Hepatic stellate cell (primary cell): ENCODE data around the gene MCC.

Experiments
- DNase-seq: peaks from one replicate; pipeline ENCODE4 v3.0.0; 2011; ENCODE audit warnings: low spot score

MCC gene

GRCh38 chr5:113270086-113270485 lies 218.2 kb downstream of the MCC start:
- no peak for DNase-seq

GRCh38 chr5:113269023-113269997 lies 218.9 kb downstream of the MCC start:
- DNase-seq = no peak

GRCh38 chr5:113268232-113268631 lies 220.0 kb downstream of the MCC start:
- DNase-seq = no peak

- DNase-seq = no peak
These were observed 220.8 kb downstream of the MCC start for GRCh38 chr5:113267361-113267900.

GRCh38 chr5:113266913-113267227 lies 221.4 kb downstream of the MCC start:
- DNase-seq = no peak

- DNase-seq = no peak
These were observed 221.9 kb downstream of the MCC start for GRCh38 chr5:113266227-113266912.

DNA sequence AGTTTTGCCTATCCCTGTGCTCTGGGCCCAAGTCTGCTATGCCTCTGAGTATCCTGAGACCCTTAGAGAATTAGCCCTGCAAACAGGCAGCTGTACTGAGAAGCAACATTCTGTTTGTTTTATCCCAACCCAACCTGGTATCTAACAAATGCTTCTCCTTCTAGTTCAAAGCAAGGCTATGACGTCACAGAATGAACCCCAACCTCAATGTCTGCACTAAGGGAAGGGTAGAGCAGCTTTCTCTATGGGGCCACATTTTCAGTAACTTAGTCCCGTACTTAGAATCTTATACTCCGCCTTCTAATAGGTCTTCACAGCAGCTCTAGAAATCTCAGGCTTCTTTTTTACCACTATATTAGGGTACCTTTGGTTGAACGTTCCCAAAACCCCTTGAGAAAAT lies 223.1 kb downstream of the MCC start:
- no peak for DNase-seq

DNA sequence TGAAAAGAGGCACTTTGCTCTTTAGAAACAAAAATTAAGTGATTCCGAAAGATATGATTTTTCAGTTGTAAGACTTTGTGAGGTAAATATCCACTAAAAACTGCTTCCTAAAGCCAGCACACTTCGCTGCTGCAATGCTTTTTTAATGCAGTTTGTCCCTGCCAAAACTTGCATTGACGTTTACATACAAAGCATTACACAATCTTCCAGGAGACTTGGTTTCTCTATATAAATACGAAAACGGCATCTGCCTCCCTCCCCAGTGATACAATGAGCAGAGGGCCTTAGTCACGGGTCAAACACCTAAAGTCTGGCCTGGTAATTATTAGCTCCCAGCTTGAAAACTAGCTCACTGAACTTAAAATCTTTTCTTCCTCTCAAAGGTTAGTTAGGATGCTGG lies 224.2 kb downstream of the MCC start:
- no peak for DNase-seq

GRCh38 chr5:113263545-113263944 lies 224.7 kb downstream of the MCC start:
- no peak for DNase-seq

GRCh38 chr5:113262674-113263073 lies 225.6 kb downstream of the MCC start:
- no peak for DNase-seq

- no peak for DNase-seq
These were observed 229.2 kb downstream of the MCC start for GRCh38 chr5:113259034-113259433.

GRCh38 chr5:113257545-113257944 lies 230.7 kb downstream of the MCC start:
- no peak for DNase-seq

DNA sequence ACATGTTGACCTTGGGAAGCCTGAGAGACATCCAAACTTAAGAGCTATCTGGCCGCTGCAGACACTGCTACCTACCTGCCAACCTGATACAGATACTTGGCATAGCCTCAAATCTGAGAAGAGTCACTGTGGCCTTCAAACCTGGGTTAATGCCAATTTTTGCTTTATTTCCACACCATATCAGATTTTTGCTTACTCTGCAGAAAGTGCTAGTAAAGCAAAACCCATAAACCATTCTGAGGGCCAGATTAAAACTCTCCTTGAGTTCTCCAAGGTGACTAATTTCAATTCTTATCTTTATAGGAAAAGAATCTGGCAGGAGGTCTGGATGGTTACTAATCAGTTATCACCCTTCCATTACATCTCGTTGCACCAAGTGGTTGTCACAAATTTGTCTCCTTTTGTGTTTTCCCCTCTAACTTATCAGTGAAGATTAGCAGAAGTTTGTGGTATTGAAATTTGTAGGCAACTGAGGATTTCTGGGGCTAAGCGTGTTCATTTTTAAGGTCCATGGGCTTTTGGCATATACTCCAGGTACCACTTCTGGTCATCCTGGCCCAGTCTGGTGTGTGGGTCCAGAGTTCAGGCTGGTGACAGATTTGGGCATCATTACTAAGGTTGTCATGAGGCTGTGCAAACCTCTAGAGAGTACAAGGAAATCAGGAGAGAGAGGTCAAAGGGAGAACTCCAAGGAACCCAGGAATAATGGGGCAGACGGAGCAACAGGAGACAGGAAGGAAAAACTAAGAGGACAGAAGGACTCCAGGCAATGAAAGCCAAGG lies 231.4 kb downstream of the MCC start:
- no peak for DNase-seq

DNA sequence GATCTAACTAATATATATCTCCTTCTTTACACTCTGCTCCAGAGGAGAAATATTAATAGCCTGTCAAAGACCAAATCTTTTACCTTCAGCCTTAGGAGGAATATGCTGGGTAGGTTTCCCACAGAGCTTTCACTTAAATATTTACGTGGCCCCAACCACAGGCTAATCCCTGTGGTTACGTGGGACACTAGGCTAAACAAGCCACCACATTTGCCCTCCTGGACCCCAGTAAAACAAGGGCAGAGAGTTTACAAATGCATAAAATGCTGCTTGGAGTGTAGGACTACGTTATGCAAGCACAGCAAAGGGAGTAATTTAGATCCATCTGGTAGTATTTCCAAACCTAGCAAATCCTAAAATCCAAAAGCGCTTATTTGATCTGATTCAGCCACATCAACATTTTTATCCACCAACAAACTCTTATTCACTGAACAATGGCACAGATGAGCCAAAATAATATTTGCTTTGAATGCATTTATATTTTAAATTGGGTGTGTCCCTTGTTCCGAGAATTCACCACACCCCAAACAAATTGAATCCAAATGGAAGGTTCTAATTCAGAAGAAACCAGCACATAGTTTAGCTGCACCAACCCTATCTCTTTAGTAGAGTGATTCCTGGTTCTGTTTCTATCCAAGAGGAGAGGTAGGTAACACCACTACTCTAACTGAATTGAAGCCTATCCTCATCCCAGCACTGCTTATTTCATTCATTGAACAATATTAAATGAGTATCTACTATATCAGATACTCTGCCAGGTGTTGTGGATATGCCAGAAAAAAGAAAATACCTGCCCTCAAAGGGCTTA lies 232.5 kb downstream of the MCC start:
- DNase-seq = no peak

- DNase-seq = no peak
These were observed 233.1 kb downstream of the MCC start for GRCh38 chr5:113255105-113255504.

DNA sequence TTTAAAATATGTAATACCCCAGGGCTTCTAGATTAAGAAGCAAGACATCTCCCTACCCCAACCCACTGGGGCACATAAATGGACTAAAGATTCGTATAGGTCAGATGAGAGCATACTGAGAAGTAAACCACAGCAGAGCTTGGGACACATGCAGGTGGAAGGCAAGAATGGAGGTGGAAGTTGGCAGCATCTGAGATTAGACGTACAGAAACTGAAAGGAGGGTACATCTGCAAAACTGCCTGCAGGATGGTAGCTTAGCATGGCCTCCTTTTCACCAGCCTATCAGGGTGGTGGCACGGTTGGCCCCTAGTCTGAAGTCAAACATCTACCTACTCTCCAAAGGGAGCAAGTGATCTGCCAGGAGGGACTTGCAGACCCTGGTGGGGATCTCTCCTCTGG lies 235.2 kb downstream of the MCC start:
- DNase-seq = no peak

DNA sequence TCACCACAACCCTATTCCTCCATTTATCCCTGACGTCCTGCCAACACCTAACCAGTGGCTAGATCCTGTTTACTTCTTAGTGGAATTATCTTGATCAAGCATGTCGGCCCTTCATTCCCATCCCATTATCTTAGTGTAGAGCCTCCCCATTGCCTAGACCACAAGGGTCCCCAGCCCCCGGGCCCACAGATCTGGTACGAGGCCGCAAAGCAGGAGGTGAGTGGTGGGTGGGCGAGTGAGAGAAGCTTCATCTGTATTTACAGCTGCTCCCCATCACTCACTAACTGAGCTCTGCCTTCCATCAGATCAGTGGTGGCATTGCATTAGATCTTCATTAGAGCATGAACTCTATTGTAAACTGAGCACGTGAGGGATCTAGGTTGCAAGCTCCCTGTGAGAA lies 236.2 kb downstream of the MCC start:
- no peak for DNase-seq

GRCh38 chr5:113250341-113250953 lies 237.8 kb downstream of the MCC start:
- no peak for DNase-seq

DNA sequence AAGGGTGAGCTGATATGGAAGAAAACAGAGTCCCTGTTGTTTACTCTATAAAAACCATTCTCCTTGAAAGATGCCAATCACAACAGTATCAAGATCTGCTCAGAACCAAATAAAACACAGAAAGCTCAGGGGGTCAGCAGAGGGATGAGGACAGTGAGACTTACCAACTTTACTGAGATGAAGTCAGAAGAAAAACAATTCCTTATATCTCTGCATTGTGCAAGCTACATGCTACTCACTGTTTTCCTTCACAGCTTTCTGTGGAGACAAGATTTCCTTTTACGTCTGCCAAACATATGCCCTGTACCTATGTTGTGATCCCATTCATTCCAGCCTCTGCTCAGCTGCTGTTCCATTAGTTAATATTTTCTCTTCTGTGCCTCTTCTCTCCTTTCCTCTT lies 239.0 kb downstream of the MCC start:
- DNase-seq = no peak

GRCh38 chr5:113246361-113246870 lies 241.8 kb downstream of the MCC start:
- DNase-seq = no peak
